Astrocyte of the spinal cord (primary cell): ENCODE results near the gene ALOX5AP.

Experiments
- DNase-seq: peaks from one replicate; pipeline ENCODE4 v3.0.0; 2011; ENCODE audit warnings: low read depth, low spot score
- H3K4me3 ChIP-seq: 2 replicates; pipeline ENCODE4 v1.5.1; 2011; ENCODE audit warnings: low read depth, mild to moderate bottlenecking, low read length, moderate library complexity
- in situ Hi-C: cut with HindIII; loops from 2 replicates; pipeline ENCODE4 v1.10.0; 2017; ENCODE audit warnings: low sequenced_read_pairs
- TF ChIP-seq, protein P1 (sequence below): IDR thresholded peaks from 2 replicates; pipeline ENCODE4 v1.5.1; 2012; ENCODE audit warnings: low read depth, mild to moderate bottlenecking, low read length, inconsistent platforms

The ALOX5AP gene

DNA sequence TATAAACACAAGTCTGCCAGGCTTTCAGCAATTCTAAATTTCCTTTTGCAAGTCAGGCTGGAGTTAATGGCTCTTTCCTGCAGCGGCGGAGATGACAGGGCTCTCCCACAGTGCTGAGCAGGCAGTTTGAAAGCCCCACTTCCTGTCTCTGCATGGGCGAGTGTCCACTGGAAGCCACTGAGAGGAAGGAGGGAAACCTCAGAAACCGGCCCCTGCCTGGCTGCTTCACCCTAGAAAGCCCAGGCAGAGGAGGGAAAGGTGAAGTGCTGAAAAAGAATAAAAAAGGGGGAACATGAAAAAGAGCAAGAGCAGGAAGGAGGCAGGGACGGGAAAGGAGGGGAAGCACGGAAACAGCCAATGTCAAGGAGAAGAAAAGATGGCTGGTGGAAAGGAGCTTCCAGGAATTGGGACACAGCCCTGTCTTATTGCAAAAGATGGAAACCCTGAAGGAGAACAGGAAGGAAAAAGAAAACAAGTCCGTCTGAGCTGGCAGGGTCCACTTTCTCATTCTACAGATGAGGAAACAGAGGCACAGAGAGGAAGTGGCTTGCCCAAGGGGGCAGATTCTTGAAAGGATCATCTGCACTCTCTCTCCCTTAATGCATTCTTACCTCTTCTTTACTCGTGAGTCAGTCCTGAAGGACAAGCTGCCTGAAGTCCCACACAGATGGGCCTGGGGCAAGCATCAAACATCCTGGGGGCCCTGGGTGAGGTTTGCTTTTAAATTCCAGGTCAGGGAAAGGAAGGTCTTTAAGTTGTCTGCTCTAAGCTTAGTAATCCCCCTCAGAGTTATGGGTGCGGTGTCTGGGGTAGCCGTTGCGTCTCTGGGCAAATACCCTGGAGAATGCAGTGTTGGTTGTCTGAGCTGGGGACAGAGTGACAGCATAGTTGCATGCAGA, 38.8 kb upstream of the ALOX5AP start:
- DNase-seq: peak; percentile 67
- TF ChIP-seq, protein P1, sequence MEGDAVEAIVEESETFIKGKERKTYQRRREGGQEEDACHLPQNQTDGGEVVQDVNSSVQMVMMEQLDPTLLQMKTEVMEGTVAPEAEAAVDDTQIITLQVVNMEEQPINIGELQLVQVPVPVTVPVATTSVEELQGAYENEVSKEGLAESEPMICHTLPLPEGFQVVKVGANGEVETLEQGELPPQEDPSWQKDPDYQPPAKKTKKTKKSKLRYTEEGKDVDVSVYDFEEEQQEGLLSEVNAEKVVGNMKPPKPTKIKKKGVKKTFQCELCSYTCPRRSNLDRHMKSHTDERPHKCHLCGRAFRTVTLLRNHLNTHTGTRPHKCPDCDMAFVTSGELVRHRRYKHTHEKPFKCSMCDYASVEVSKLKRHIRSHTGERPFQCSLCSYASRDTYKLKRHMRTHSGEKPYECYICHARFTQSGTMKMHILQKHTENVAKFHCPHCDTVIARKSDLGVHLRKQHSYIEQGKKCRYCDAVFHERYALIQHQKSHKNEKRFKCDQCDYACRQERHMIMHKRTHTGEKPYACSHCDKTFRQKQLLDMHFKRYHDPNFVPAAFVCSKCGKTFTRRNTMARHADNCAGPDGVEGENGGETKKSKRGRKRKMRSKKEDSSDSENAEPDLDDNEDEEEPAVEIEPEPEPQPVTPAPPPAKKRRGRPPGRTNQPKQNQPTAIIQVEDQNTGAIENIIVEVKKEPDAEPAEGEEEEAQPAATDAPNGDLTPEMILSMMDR: no peak
- no peak overlapping the region for H3K4me3 ChIP-seq
- in situ Hi-C loops: no loop called here

- in situ Hi-C loops: no loop called here
- TF ChIP-seq, protein P1: no peak
- H3K4me3 ChIP-seq: no peak overlapping the region
- DNase-seq: no peak
Observed at GRCh38 chr13:30697177-30697953, 38.0 kb upstream of the ALOX5AP start.

GRCh38 chr13:30697996-30698401, 37.3 kb upstream of the ALOX5AP start:
- TF ChIP-seq, protein P1: no peak
- in situ Hi-C loops: no loop called here
- peak; percentile 90 for DNase-seq
- no peak overlapping the region for H3K4me3 ChIP-seq

- in situ Hi-C loops: no loop called here
- TF ChIP-seq, protein P1: no peak
- DNase-seq: no peak
- no peak overlapping the region for H3K4me3 ChIP-seq
Observed at GRCh38 chr13:30698488-30699005, 36.8 kb upstream of the ALOX5AP start.

- no peak overlapping the region for H3K4me3 ChIP-seq
- TF ChIP-seq, protein P1: no peak
- no peak for DNase-seq
- in situ Hi-C loops: no loop called here
Observed at GRCh38 chr13:30700364-30700763, 35.0 kb upstream of the ALOX5AP start.

DNA sequence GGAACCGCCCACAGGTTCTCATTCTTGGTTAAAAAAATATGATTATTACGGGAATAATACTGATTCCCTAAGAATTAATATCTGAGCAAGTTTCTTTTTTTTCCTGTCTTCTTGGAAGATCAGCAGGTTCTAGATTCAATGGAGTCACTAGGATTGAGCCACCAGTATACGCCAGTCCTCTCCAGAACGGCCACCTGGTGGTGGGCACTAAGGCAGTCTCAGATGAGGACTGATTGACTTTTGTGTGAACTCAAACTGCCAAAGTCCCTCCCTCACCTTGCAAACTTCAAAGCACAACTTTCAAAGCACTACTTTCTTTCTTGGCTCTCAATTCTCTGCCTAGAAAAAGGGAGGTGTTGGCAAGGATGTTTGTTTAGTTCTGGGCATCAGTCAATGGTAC, 33.3 kb upstream of the ALOX5AP start:
- H3K4me3 ChIP-seq: no peak overlapping the region
- TF ChIP-seq, protein P1: peak; percentile 14
- in situ Hi-C loops: no loop called here
- DNase-seq: no peak
